Muscle of leg (tissue), 11 donors: ENCODE results near the gene PAK5. TPM values are rescaled to one million over a fixed set of nuclear protein-coding genes. Genes with fewer than 3 reads are reported as not detected.

ENCODE experiments used
- DNase-seq: peaks from one replicate; pipeline ENCODE4 v3.0.0; 2013
- H3K27ac ChIP-seq: one replicate; pipeline ENCODE4 v1.5.1; 2013; ENCODE audit warnings: mild to moderate bottlenecking, low read length, control low read depth
- H3K27me3 ChIP-seq: one replicate; pipeline ENCODE4 v1.6.1; 2013; ENCODE audit warnings: low read length; ENCODE audit not compliant: control insufficient read depth, insufficient read depth
- H3K36me3 ChIP-seq: one replicate; pipeline ENCODE4 v1.6.1; 2013; ENCODE audit warnings: low read length; ENCODE audit not compliant: control insufficient read depth, insufficient read depth
- H3K4me1 ChIP-seq: one replicate; pipeline ENCODE4 v1.6.1; 2013; ENCODE audit warnings: low read length; ENCODE audit not compliant: control insufficient read depth, insufficient read depth
- H3K4me3 ChIP-seq: one replicate; pipeline ENCODE4 v1.5.1; 2013; ENCODE audit warnings: low read length, control low read depth
- H3K9me3 ChIP-seq: replicated peaks from 2 replicates; pipeline ENCODE4 v1.6.1; 2013; ENCODE audit warnings: low read depth, low read length; ENCODE audit not compliant: control insufficient read depth
- WGBS: methylation state at CpG from one replicate; pipeline ENCODE4 v1.1.5; 2013; ENCODE audit warnings: missing lambda C conversion rate; ENCODE audit not compliant: insufficient coverage; 5-methylcytosine and 5-hydroxymethylcytosine counted together
- polyA plus RNA-seq, 8 donors: library from polyadenylated mRNA; unstranded; fragments of 120-200 nt; gene quantifications; one replicate each; pipeline versions ENCODE4 v1.2.1 to v1.2.3, GENCODE V29; 2013; ENCODE audit warnings: inconsistent platforms in 1 of 8, low replicate concordance in 1 of 8; ENCODE audit not compliant: insufficient read length in 8 of 8, insufficient read depth in 1 of 8
- total RNA-seq: library from RNA; stranded (reverse); fragments of 120-200 nt; gene quantifications from one replicate; pipeline ENCODE4 v1.2.4, GENCODE V29; 2013

PAK5 gene
- total and polyA plus RNA-seq, 9 donors, result 0.04 to 0.24 (median 0.12) TPM

GRCh38 chr20:9518576-9519175 lies 320.2 kb downstream of the PAK5 start:
- DNase-seq, result no peak
- peaks cover 53% of the 10 kb centered on the region for H3K27me3 ChIP-seq

GRCh38 chr20:9517297-9518162 lies 321.3 kb downstream of the PAK5 start:
- Histone ChIP-seq H3K36me3 (no peaks in the 10 kb centered on the region), H3K27me3 (peaks cover 53% of the 10 kb centered on the region), H3K4me1 (peaks cover 14% of the 10 kb centered on the region), H3K27ac (no peak overlapping the region), H3K9me3 (no peaks in the 10 kb centered on the region), H3K4me3 (no peak overlapping the region)
- WGBS, result 40% methylated on average over 1 of the region's 8 CpGs
- DNase-seq, result no peak

More at GRCh38 chr20:9518576-9519175, 320.2 kb downstream of the PAK5 start:
- Histone ChIP-seq H3K36me3 (no peaks in the 10 kb centered on the region), H3K4me3 (no peak overlapping the region), H3K9me3 (no peaks in the 10 kb centered on the region), H3K4me1 (peaks cover 14% of the 10 kb centered on the region), H3K27ac (no peak overlapping the region)
- WGBS, result 14% methylated on average over 3 of the region's 8 CpGs

GRCh38 chr20:9516234-9516871 lies 322.5 kb downstream of the PAK5 start:
- Histone ChIP-seq H3K4me3 (no peak overlapping the region), H3K36me3 (no peaks in the 10 kb centered on the region), H3K9me3 (no peaks in the 10 kb centered on the region), H3K27me3 (peaks cover 53% of the 10 kb centered on the region), H3K4me1 (peaks cover 14% of the 10 kb centered on the region), H3K27ac (no peak overlapping the region)
- 2% methylated on average over 27 of the region's 28 CpGs for WGBS
- no peak for DNase-seq

GRCh38 chr20:9515741-9516233 lies 323.1 kb downstream of the PAK5 start:
- no peaks in the 10 kb centered on the region for H3K36me3 ChIP-seq
- H3K9me3 ChIP-seq, result no peaks in the 10 kb centered on the region
- H3K4me1 ChIP-seq, result peaks cover 14% of the 10 kb centered on the region
- H3K4me3 ChIP-seq, result no peak overlapping the region
- H3K27ac ChIP-seq, result no peak overlapping the region
- no peak for DNase-seq
- H3K27me3 ChIP-seq, result peaks cover 55% of the 10 kb centered on the region
- WGBS, result under 1% methylated on average over 38 of the region's 38 CpGs

GRCh38 chr20:9515214-9515585 lies 323.7 kb downstream of the PAK5 start:
- peaks cover 54% of the 10 kb centered on the region for H3K27me3 ChIP-seq
- WGBS, result 0% methylated on average over 6 of the region's 13 CpGs
- no peaks in the 10 kb centered on the region for H3K9me3 ChIP-seq
- H3K27ac ChIP-seq, result no peak overlapping the region
- H3K4me1 ChIP-seq, result peaks cover 14% of the 10 kb centered on the region
- no peak overlapping the region for H3K4me3 ChIP-seq
- DNase-seq, result no peak
- H3K36me3 ChIP-seq, result no peaks in the 10 kb centered on the region

- 0% methylated on average over 31 of the region's 38 CpGs for WGBS
- Histone ChIP-seq H3K27me3 (peaks cover 54% of the 10 kb centered on the region), H3K4me1 (peaks cover 14% of the 10 kb centered on the region), H3K36me3 (no peaks in the 10 kb centered on the region), H3K9me3 (no peaks in the 10 kb centered on the region), H3K4me3 (no peak within 1 kb of the TSS), H3K27ac (no peak within 1 kb of the TSS)
- peak; percentile 53 for DNase-seq
Observed at GRCh38 chr20:9514461-9515213, 324.2 kb downstream of the PAK5 start, which contains the start of gene LAMP5. LAMP5 (plus strand) TSS chr20:9514590; CDS start chr20:9514853, 263 bp downstream.

- H3K9me3 ChIP-seq, result no peaks in the 10 kb centered on the region
- H3K4me1 ChIP-seq, result peaks cover 14% of the 10 kb centered on the region
- no peak overlapping the region for H3K27ac ChIP-seq
- DNase-seq, result no peak
- no peaks in the 10 kb centered on the region for H3K36me3 ChIP-seq
- no CpG with 5 or more reads among the region's 9 CpGs for WGBS
- peaks cover 59% of the 10 kb centered on the region for H3K27me3 ChIP-seq
- H3K4me3 ChIP-seq, result no peak overlapping the region
Observed at GRCh38 chr20:9514072-9514460, 324.8 kb downstream of the PAK5 start.

- H3K27ac ChIP-seq, result no peak overlapping the region
- peaks cover 63% of the 10 kb centered on the region for H3K27me3 ChIP-seq
- H3K4me3 ChIP-seq, result no peak overlapping the region
- H3K36me3 ChIP-seq, result no peaks in the 10 kb centered on the region
- 88% methylated on average over 1 of the region's 5 CpGs for WGBS
- H3K4me1 ChIP-seq, result peaks cover 20% of the 10 kb centered on the region
- no peak for DNase-seq
- H3K9me3 ChIP-seq, result no peaks in the 10 kb centered on the region
Observed at GRCh38 chr20:9510911-9511310, 328.0 kb downstream of the PAK5 start.

GRCh38 chr20:9509246-9509645 lies 329.6 kb downstream of the PAK5 start:
- no peaks in the 10 kb centered on the region for H3K36me3 ChIP-seq
- no peak overlapping the region for H3K4me3 ChIP-seq
- peaks cover 11% of the 10 kb centered on the region for H3K4me1 ChIP-seq
- no peak for DNase-seq
- H3K9me3 ChIP-seq, result no peaks in the 10 kb centered on the region
- H3K27me3 ChIP-seq, result peaks cover 60% of the 10 kb centered on the region
- WGBS, result 46% methylated on average over 3 of the region's 4 CpGs
- H3K27ac ChIP-seq, result no peak overlapping the region
